HG02870 (cell line): Measurements from ENCODE around the gene HYAL3.
"Not testable (repeated sequence)": the region's sequence is repeated elsewhere in the genome, so short reads cannot be mapped to it uniquely, and the experiment has no call there.

Experiments used
- ATAC-seq: cut with Tn5 transposase; IDR thresholded peaks from one replicate; pipeline ENCODE4 v1.9.1; 2021; ENCODE audit warnings: mild to moderate bottlenecking, moderate library complexity; ENCODE audit not compliant: unreplicated experiment

Gene HYAL3

DNA sequence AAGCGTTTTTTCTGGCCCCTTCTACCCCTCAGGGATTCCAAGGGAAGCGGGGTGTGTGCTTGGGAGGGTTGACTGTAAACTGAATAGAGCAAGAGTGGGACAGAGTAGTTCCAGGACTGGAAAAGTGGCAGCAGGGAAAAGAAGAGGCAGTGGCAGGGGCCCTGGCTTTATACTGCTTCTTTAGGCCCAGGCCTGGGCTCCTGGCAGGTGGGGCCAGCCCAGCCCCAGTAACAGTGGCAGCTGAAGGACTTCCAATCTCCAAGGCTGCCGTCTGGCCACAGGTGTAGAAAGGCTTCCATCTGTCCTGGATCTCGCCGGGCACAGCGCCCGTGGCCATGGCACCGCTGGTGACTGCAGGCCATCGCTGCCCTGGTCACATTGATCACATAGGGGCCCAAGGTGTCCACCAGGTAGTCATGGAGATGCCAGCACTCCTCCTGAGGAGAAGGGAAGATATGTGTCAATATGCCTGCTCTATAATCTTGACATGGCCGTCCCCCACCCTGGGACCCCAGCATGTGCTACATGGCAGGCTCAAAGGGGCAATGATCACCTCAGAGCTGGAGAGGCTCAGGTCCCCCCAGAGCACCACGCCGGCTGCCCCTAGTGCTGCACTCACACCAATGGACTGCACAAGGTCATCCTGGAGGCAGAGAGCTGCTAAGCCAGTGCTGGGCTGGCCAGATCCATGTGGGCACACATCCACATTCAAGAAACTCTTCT is 6.0 kb downstream of the HYAL3 start:
- ATAC-seq: no peak

DNA sequence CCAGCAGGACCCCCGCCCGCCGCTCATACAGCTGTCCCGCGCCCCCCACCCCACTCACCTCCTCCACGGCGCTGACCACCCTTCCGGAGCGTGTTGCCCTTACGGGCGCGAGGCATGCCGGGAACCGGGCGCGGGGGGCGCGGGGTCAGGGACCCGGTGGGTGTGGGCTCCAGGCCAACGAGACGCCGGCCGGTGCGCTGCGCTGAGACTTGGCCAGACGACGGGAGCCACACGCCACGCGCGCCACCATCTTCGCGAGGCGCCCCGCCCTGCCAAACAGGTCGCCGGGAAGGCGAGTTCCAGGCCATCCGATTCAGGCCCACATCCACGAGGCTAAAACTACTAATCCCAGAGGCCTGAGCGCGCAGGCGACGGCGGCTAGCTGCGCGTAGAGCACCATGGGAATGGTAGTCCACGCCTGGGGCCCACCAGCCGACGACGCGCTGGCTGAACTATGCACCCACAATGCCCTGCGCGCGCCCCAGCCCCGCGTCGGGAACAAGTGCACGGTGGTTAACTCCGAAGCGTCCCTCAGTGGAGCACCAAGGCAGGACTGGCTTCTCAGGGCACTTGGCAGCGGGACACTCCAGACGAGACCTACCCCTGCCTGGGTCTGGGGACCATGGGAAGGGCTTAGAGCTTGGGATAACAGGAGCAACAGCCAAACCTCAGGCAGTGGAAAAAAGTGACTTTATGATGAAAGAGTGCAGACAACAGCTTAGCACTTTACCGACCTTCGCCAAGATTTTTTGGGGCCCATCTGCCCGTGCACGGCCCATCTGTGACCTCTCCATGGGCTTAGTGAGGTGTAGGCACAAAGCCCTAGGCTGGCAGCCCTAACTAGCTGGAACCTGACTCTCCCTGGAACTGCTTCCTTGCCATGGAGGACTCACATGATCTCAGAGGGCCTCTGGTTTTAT is 6.8 kb downstream of the HYAL3 start, which contains the start of gene IFRD2:
IFRD2 (minus strand) TSS at position 271 of the 920 bp plus-strand sequence; CDS start at position 116, 155 bp downstream.
- ATAC-seq: peak; percentile 95

DNA sequence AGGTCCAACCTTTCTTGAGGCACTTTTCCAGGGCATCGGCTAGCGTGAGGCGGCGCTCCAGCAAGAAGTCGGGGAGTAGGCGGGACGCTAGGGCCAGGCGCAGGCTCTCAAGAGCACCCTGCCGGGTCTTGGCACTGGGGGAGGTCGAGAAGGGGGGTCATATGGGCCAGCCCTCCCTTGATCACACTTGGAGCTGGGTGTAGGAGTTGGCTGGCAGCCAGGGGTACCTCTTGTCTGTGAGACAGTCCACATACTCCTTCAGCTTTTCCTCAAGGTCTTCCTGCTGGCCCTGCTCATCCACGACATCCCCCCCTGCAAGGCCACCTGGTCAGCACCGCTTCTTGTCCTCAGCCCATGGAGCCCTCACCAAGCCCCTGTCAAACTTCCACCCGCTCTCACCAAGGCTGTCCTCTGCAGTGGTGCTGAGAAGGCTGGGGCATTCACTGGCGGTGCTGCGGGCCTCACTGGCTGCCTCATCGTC is 9.0 kb downstream of the HYAL3 start:
- ATAC-seq: no peak

DNA sequence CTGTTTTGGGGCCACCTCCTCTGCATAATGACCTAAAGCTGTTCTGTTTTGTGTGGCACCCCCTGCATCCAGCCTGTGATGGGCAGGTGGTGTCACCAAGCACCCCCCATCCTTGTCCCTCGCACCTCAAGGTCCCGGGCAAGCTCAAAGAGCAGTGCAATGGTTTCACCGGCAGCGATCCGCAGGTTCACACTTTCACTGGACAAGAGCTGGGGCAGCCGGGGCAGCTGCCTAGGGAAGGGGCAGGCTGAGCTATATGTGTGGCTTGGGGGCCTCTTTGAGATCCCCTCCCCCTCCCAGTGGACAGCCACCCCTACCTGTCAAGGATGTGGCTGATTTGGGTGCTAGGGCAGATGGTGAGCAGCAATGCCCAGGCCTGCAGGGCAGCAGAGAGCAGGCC is 10.1 kb downstream of the HYAL3 start:
- ATAC-seq: no peak

DNA sequence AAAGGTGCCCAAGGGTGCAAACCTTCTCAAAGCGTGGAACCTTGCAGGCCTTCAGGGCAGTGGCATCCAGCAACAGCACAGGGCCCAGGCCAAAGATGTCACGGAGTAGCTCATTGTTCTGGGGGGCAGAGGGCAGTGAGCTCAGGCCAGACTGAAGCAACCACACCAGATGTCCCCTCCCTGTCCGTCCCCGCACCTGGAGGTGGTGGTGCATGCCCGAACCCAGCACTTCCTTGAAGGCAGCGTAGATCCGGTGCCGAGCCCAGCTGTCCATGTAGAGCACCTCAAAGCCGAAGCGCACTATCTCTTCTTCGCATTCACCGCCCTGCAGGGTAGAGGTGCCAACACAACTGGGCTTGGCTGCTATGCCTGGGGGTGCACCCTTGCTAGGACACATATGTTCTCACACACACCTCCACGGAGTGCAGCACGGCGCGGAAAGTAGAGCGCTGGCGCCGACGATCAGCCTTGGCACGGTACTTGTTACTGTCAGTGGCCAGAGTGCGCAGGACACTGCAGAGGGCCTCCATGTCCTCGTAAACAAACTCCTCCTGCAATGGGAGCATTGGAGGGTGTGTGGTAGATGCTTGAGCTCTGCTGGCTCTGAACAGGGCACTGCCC is 10.7 kb downstream of the HYAL3 start:
- ATAC-seq: no peak

DNA sequence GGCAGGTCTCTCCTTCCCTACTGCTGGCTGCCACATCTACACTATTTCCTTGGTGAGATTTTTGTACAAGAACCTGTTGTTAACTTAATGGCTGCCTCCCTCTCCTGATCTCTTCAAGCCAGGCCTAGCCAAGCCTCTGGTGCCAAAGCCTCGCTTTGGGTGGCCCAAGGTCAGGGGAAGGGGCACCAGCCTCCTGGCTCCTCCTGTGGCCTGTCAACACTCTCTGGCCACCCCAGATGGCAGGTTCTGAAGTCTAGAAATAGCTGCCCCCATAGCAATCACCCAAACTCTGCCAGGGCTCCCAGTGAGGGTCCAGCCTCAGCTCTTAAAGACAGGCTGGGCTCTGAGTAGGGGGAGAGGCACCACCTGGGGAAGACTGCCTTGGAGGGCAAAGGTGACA is 11.9 kb downstream of the HYAL3 start:
- ATAC-seq: no peak

DNA sequence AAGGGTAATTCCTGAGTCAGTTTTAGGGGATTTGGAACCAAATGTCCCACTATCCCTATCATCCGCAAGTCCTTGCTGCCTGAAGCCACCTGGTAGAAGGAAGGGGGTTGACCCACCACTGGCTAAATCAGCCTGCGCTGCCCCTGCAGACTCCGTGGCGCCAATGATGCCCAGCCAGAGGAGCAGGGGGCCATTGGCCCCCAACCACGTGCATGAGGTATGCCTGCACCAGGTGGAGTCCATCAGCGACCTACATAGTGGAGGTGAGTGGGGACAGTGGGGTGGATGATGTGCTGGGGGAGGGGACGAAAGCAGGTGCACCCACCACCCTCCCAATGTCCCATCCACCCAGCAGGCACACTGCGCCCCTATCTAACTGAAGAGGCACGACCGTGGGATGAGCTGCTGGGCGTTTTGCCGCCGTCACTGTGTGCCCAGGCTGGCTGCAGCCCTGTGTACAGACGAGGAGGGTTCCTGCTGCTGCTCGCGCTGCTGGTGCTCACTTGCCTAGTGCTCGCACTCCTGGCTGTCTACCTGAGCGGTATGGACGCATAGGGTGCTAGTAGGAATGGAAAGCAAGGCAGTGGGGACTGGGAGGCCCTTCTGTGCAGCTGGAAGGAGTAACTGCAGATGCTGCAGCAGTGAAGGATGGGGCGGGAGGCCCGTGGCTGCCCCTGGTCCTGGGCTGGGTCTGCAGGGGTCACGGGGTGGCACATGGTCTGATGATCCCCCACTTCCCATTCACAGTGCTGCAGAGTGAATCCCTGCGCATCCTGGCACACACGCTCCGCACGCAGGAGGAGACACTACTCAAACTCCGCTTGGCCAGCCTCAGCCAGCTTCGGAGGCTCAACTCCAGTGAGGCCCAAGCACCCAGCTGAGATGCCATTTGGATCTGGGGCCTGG is 12.6 kb downstream of the HYAL3 start:
- ATAC-seq: no peak

DNA sequence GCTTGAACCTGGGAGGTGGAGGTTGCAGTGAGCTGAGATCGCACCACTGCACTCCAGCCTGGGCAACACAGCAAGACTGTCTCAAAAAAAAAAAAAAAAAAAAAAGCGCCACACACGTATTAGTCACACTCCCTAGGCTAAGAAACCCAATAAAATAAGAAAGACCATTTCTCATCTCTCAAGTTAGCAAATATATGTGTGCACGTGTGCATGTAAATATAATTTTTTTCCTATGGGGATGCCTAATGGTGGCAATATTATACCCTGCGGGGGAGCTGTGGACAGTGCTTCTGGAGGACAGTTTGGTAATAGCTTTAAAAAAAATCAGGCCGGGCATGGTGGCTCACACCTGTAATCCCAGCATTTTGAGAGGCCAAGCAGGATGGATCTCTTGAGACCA is 15.1 kb downstream of the HYAL3 start:
- ATAC-seq: not testable (repeated sequence)

DNA sequence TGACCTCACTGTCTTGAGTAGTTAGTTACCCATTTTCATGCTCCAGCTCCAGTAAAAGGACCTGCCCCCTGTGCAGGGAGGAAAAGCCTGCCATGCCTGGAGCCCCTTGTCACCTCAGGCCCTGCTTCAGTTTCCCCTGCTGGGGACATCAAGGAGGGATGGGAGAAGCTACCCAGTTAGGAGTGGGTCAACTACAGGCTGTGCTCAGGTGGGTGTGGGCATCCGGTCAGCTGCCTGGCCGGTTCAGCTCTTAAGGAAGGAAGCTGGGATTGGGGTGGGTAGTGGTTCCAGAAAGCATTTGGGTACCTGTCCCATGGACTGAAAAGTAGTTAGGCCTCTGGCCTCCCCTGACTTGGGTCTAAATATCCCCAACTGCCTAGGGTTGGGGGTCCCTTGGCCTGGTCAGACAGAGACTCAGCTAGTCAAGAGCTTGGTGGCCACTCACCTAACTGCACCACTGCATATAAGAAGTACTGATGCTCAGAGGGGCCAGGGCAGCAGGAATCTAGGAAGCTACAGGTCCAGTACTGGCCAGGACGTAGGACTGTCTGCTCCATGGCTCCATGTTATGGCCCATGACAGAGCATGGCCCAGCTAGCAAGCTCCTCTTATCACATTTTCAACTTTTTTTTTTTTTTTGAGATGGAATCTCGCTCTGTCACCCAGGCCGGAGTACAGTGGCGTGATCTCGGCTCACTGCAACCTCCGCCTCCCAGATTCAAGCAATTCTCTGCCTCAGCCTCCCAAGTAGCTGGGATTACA is 19.8 kb downstream of the HYAL3 start:
- ATAC-seq: no peak

DNA sequence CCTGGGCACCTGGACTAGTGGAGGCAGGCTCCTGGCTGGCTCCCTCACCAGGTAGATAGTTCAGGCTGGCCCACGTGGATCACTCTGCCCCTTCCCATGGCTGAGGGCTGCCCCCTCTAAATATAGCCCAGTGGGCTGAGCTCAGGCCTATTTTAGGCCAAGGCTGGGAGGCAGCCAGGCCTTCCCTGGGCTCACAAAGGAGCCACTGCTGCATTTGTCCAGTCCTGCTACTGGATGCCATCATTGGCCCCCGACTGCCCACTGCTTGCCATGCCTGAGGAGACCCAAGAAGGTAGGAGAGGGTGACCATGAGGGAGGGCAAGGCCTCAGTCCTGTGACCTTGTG is 20.4 kb downstream of the HYAL3 start, which contains the start of gene LSMEM2:
LSMEM2 (plus strand) TSS at position 208 of the 345 bp plus-strand sequence; CDS start at position 235, 27 bp downstream.
- ATAC-seq: no peak

DNA sequence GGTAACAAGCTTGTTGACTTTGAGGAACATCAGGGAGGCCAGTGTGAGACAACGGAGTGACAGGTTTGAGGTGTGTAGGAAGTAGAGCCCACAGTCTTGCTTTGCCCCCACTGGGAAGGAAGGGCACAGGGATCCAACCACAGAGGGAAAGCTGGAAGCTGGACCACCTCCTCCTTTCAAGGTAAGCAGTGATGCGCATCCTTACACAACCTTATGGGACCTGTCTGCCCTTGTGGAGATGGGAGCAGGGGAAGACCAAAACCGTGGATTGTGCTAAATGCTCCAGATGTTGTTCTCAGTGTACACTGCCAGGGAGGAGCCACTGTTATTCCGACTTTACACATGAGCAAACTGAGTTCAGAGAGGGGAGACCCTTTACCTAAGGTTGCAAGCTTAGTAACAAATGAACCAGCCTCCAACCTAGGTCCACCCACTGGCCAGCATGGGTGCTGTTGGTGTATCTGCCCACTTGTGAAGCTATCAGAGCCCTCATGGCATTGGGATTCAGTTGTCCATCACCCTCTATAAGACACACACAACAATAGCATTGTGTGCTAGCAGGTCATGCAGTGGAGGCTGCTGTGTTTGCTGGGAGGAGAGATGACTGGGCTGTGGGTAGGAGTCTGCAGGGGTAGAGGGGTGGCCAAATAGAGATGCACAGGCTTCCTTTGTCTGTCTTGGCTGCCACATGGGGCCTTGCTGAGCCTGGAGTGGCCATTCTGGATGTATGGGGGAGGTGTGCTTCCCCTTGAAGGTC is 20.9 kb downstream of the HYAL3 start:
- ATAC-seq: no peak

DNA sequence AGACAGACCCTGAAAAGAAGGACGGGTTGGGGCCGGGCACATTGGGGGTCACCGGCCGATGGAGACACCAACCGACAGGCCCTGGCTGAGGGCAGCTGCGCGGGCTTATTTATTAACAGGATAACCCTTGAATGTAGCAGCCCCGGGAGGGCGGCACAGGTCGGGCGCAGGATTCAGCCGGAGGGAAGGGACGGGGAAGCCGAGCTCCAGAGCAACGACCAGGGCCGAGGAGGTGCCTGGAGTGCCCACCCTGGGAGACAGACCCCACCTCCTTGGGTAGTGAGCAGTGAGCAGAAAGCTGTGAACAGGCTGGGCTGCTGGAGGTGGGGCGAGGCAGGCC is 22.5 kb downstream of the HYAL3 start:
- no peak for ATAC-seq

DNA sequence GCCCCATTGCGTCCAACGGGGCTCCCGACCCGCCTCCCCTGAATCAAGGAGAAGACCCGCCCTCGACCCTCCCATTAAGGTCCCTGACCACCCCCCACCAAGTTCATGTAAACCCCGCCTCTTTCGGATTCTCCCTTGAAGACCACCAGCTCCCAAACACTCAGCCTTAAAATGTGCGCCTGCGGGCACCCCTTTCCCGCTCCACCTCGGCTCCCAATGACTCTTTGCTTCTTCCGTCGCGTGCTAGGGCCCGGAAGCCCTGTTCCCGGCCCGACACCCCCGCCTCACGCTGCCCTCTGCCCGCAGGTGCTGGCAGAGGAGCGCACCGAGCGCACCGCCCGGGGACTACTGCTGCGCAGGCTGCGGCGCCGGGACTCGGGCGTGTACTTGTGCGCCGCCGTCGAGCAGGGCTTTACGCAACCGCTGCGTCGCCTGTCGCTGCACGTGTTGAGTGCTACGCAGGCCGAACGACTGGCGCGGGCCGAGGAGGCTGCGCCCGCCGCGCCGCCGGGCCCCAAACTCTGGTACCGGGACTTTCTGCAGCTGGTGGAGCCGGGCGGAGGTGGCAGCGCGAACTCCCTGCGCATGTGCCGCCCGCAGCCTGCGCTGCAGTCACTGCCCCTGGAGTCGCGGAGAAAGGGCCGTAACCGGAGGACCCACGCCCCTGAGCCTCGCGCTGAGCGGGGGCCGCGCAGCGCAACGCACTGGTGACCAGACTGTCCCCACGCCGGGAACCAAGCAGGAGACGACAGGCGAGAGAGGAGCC is 23.0 kb downstream of the HYAL3 start:
- no peak for ATAC-seq

DNA sequence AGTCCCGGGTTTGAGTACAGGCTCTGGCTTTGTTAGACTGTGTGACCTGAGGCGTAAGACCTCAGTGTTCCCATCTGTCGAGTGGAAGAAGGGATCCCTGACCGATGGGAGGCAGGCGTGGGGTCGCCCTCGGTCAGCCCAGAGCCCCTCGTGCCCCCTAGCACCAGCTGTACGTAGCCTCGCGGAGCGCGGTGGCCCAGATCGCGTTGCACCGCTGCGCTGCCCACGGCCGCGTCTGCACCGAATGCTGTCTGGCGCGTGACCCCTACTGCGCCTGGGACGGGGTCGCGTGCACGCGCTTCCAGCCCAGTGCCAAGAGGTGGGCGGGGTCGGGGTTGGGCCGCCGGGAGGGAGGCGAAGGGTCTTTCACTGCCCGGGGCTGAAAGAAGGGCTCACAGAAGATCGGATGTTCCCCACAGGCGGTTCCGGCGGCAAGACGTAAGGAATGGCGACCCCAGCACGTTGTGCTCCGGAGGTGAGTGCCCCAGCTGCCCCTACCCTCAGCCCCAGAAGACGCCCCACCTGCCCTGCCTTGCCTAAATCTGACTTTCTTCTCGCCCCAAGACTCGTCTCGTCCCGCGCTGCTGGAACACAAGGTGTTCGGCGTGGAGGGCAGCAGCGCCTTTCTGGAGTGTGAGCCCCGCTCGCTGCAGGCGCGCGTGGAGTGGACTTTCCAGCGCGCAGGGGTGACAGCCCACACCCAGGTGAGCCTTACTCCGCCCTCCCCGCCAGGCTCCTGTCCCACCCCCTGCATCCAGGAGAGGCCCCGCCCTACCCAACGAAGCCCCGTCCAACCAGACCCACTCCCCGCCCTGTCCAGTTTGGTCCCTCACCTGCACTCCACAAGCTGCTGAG is 23.8 kb downstream of the HYAL3 start:
- no peak for ATAC-seq

DNA sequence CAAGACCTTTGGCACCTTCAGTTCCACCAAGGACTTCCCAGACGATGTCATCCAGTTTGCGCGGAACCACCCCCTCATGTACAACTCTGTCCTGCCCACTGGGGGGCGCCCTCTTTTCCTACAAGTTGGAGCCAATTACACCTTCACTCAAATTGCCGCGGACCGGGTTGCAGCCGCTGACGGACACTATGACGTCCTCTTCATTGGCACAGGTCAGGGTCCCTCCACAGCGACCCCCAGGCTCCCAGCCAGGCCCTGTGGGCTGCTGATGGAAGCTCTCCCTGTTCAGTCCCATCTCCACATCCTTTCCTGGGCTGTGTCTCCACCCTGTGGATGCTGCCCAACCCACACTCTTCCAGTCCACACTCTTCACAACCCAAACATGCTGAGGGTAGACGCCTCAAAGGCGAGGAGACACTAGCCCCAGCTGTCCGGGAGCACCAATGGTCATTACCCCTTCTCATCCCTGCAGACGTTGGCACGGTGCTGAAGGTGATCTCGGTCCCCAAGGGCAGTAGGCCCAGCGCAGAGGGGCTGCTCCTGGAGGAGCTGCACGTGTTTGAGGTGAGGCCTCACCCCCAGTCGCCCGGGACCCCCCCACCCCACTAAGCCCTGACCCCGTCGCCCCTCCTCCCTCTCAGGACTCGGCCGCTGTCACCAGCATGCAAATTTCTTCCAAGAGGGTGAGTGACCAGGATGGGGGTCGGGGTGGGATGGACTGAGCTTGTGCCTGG is 24.7 kb downstream of the HYAL3 start:
- ATAC-seq: no peak

DNA sequence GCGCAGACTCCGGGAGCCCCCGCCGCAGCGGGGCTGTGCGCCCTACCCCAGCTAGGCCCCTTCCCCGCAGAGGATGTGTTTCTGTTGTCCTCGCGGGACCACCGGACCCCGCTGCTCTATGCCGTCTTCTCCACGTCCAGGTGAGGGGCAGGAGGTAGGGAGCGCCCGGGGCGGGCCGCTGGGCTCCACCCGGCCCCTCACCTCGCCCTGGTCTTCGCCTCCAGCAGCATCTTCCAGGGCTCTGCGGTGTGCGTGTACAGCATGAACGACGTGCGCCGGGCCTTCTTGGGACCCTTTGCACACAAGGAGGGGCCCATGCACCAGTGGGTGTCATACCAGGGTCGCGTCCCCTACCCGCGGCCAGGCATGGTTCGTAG is 25.5 kb downstream of the HYAL3 start:
- no peak for ATAC-seq
